HG03342 (cell line): ENCODE measurements around the gene SLAMF8.

Experiments used
- ATAC-seq: cut with Tn5 transposase; IDR thresholded peaks from one replicate; pipeline ENCODE4 v1.9.1; 2021; ENCODE audit warnings: mild to moderate bottlenecking, moderate library complexity; ENCODE audit not compliant: unreplicated experiment

Gene SLAMF8

GRCh38 chr1:159826441-159827101, at the start of gene SLAMF8:
Gene SLAMF8, plus strand, starts transcription at chr1:159826873. Its CDS starts 26 bp downstream, at chr1:159826899.
- ATAC-seq, result no peak

- no peak for ATAC-seq
These were observed 48.4 kb upstream of the SLAMF8 start for GRCh38 chr1:159778266-159778665.

GRCh38 chr1:159779403-159779851, 47.2 kb upstream of the SLAMF8 start:
- no peak for ATAC-seq

- ATAC-seq, result peak; percentile 99
These were observed 45.8 kb upstream of the SLAMF8 start, which contains the start of gene DUSP23 for GRCh38 chr1:159780583-159781582. Gene DUSP23, plus strand, starts transcription at chr1:159780962. Its CDS starts 139 bp downstream, at chr1:159781101.

- ATAC-seq, result no peak
These were observed 44.7 kb upstream of the SLAMF8 start for GRCh38 chr1:159781992-159782391.

- no peak for ATAC-seq
These were observed 42.9 kb upstream of the SLAMF8 start for GRCh38 chr1:159783724-159784123.

GRCh38 chr1:159786465-159786864, 40.2 kb upstream of the SLAMF8 start:
- ATAC-seq, result no peak

DNA sequence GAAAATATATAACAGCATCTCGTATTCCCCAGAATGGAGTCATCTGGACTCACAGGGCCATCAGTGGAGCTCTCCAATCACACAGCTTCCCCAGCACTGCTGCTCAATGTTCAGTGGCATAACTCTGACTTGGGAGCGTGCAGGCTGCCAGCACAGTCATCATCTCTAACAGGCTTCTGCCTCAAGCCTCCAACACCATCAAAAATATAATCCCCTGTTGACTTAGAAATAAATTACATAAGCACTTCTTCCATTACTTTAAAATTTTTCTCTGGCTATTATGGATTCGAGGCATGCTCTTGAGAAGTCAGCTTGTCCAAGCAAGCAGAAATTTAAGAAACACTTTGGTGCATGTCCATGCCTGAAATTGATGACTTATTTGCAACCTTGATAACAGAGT, 39.7 kb upstream of the SLAMF8 start:
- no peak for ATAC-seq

GRCh38 chr1:159790237-159790917, 36.3 kb upstream of the SLAMF8 start:
- no peak for ATAC-seq

- no peak for ATAC-seq
These were observed 35.6 kb upstream of the SLAMF8 start for GRCh38 chr1:159791031-159791430.

GRCh38 chr1:159791461-159791860, 35.2 kb upstream of the SLAMF8 start:
- ATAC-seq, result no peak

GRCh38 chr1:159795534-159795933, 31.1 kb upstream of the SLAMF8 start:
- ATAC-seq, result no peak

DNA sequence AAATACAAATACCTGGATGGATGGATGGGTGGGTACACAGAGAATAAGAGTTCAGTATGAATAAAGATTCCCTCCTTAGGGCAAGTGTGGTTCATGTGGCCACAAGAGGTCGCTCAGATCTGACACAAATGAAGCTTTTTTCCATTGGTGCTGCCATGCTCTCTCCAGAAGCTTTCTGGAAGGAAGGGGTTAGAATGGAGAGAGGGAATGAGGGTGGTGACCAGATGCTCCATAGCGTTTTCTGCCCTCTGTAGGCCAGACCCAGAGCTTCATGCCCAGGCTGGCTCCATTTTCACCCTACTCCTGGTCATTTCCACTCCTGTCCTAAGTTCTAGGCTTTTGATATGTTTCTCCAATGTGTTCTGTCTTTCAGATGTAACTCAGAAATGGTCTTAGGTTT, 27.8 kb upstream of the SLAMF8 start:
- no peak for ATAC-seq

- no peak for ATAC-seq
These were observed 27.2 kb upstream of the SLAMF8 start for GRCh38 chr1:159799446-159799985.

- no peak for ATAC-seq
These were observed 26.3 kb upstream of the SLAMF8 start for GRCh38 chr1:159800177-159800930.

- no peak for ATAC-seq
These were observed 24.6 kb upstream of the SLAMF8 start, which contains the start of gene FCRL6 for GRCh38 chr1:159802111-159802510. Gene FCRL6, plus strand, starts transcription at chr1:159802360. Its CDS starts 65 bp downstream, at chr1:159802425.

DNA sequence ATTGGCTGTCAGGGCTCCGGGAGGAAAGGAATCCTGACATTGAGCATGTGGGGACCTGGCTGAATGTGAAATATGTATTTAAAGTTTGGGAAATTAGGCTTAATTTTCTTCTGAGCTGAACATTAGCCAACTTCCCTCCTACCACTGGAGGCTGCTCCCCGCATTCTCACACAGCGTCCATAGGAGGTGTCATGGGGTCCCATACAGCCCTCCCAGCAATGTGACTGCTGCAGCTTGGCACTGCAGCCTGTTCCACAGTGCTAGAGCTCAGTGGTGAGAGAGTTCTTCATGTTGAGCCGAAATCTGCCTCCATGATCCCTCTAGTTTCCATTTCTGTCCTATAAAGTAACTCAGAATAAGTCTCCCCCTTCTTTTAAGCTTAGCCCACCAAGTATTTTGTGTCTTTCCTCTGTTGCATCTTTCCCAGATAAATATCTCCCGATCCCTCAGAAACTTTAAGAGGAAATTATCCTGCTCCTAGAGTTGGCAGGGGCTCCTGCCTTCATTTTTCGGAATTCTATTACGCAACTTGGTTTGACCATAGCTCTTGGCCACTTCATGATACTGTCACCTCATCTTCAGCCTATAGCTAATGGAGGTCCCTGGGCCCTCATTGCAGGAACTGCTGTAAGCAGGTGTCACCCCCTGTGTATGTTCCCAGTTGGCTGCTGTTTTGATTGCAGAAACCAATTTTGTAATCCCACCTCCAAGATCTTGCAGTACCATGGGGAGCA, 22.6 kb upstream of the SLAMF8 start:
- ATAC-seq, result no peak

- no peak for ATAC-seq
These were observed 21.7 kb upstream of the SLAMF8 start for GRCh38 chr1:159804924-159805323.

DNA sequence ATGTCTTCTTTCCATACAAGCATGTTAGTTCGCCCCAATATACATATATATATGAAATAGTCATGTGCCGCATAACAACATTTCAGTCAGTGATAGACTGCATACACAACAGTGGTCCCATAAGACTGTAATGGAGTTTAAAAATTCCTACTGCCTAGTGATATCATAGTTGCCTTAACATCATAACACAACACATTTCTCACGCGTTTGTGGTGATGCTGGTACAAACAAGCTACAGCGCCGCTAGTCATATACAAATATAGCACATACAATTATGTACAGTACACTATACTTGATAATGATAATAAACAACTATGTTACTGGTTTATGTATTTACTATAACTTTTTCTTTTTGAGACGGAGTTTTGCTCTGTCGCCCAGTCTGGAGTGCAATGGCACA, 10.7 kb upstream of the SLAMF8 start:
- ATAC-seq, result no peak
